ENCODE measurements around the gene MAML2.

Gene MAML2

GRCh38 chr11:96213500-96213899, 129.5 kb downstream of the MAML2 start:
- no peak for DNase-seq (ENCODE audit: low spot score)

GRCh38 chr11:96211436-96211835, 131.6 kb downstream of the MAML2 start:
- DNase-seq (ENCODE audit: low spot score) = no peak

- DNase-seq (ENCODE audit: low spot score) = no peak
These were observed 135.2 kb downstream of the MAML2 start for GRCh38 chr11:96207459-96208449.

GRCh38 chr11:96206955-96207354, 136.0 kb downstream of the MAML2 start:
- DNase-seq (ENCODE audit: low spot score) = no peak

GRCh38 chr11:96205460-96205809, 137.6 kb downstream of the MAML2 start:
- DNase-seq (ENCODE audit: low spot score) = peak; percentile 59

GRCh38 chr11:96204721-96205459, 138.1 kb downstream of the MAML2 start:
- DNase-seq (ENCODE audit: low spot score) = no peak

GRCh38 chr11:96204366-96204659, 138.7 kb downstream of the MAML2 start:
- DNase-seq (ENCODE audit: low spot score) = no peak

- DNase-seq (ENCODE audit: low spot score) = no peak
These were observed 139.2 kb downstream of the MAML2 start for GRCh38 chr11:96203567-96204365.

- DNase-seq (ENCODE audit: low spot score) = no peak
These were observed 142.8 kb downstream of the MAML2 start for GRCh38 chr11:96200243-96200642.

GRCh38 chr11:96199563-96200025, 143.4 kb downstream of the MAML2 start:
- DNase-seq (ENCODE audit: low spot score) = no peak

GRCh38 chr11:96197801-96198701, 144.9 kb downstream of the MAML2 start:
- no peak for DNase-seq (ENCODE audit: low spot score)

GRCh38 chr11:96197103-96197502, 145.9 kb downstream of the MAML2 start:
- no peak for DNase-seq (ENCODE audit: low spot score)

- no peak for DNase-seq (ENCODE audit: low spot score)
These were observed 146.8 kb downstream of the MAML2 start for GRCh38 chr11:96196181-96196662.

- DNase-seq (ENCODE audit: low spot score) = no peak
These were observed 147.3 kb downstream of the MAML2 start for GRCh38 chr11:96195671-96196070.

GRCh38 chr11:96194581-96195374, 148.2 kb downstream of the MAML2 start:
- DNase-seq (ENCODE audit: low spot score) = no peak

- no peak for DNase-seq (ENCODE audit: low spot score)
These were observed 149.1 kb downstream of the MAML2 start for GRCh38 chr11:96193745-96194443.

- no peak for DNase-seq (ENCODE audit: low spot score)
These were observed 151.2 kb downstream of the MAML2 start for GRCh38 chr11:96191752-96192151.

GRCh38 chr11:96189351-96189750, 153.6 kb downstream of the MAML2 start:
- DNase-seq (ENCODE audit: low spot score) = no peak

- DNase-seq (ENCODE audit: low spot score) = peak; percentile 51
These were observed 154.6 kb downstream of the MAML2 start for GRCh38 chr11:96188243-96189006.
